Measurements from ENCODE around the gene SDC4. TPM values are rescaled to one million over a fixed set of nuclear protein-coding genes. Genes with fewer than 3 reads are reported as not detected.

SDC4 gene
- total RNA-seq (2022), result 227 and 242 TPM in 2 replicates
- percentile 97 among the genes with signal in this experiment for Bru-seq, nascent RNA
- percentile 99 among the genes with signal in this experiment for BruChase-seq, experiment 1, labeled RNA remaining after a 2-hour chase
- BruChase-seq, experiment 2, labeled RNA remaining after a 6-hour chase, result percentile 99 among the genes with signal in this experiment
- long read RNA-seq, transcript SDC4-201 (5 exons, 2,613 nt), result major isoform, 56 of 155 reads
- long read RNA-seq, partial matches to known transcripts, result 20 of 155 reads
- long read RNA-seq, other reads (novel, unspliced or antisense), result 79 of 155 reads

- H3K27me3 ChIP-seq (replicated peaks; ENCODE audit: control insufficient read depth, insufficient read depth, low read length), result no peaks in the 10 kb centered on the region
- peak within 1 kb of the TSS; percentile 88 for H3K4me3 ChIP-seq (ENCODE audit: low read depth, low read length)
- Mint-ChIP-seq H3K4me3 (ENCODE audit: unreplicated experiment) (peak within 1 kb of the TSS; percentile 97), H3K4me1 (ENCODE audit: low read depth, unreplicated experiment) (peaks cover 47% of the 10 kb centered on the region), H3K36me3 (ENCODE audit: insufficient read depth, unreplicated experiment) (peaks cover 57% of the 10 kb centered on the region), H3K9me3 (ENCODE audit: unreplicated experiment) (no peaks in the 10 kb centered on the region), H3K27me3 (ENCODE audit: insufficient read depth, unreplicated experiment) (no peaks in the 10 kb centered on the region), H3K27ac (ENCODE audit: unreplicated experiment) (peak within 1 kb of the TSS; percentile 77)
- ChIA-PET CTCF (interaction anchor here (1.0 to 3.7 kb wide), 5 partner anchors 15 to 89 kb away, joined by 3 to 35 read pairs (median 11); partner anchors contain the start of gene SYS1), POLR2A (interaction anchor here (0.5 to 9.0 kb wide), 7 partner anchors 11 to 89 kb away, joined by 3 to 229 read pairs (median 7); partner anchors contain the start of gene SYS1)
- H3K9me3 ChIP-seq, result no peaks in the 10 kb centered on the region
- no TSS peak for BruUV-seq (replicated peaks)
- peaks cover 45% of the 10 kb centered on the region for H3K4me1 ChIP-seq
- no peaks in the 10 kb centered on the region for H3K36me3 ChIP-seq (ENCODE audit: control insufficient read depth, insufficient read depth, low read length)
- intact Hi-C loops (cut with micrococcal nuclease; ENCODE audit: unreplicated experiment), result no loop called here
- peak; percentile 83 to 94 for DNase-seq
- TF ChIP-seq CTCF (IDR thresholded peaks at IDR 0.05; ENCODE audit: insufficient read depth in 1 of 2, low read depth in 1 of 2, low read length in 1 of 2, severe bottlenecking in 1 of 2, unreplicated experiment in 1 of 2), result no peak
Observed at GRCh38 chr20:45347936-45348778, at the start of gene SDC4. TSS of gene SDC4 (minus strand) at chr20:45348424. CDS start at chr20:45348384, 40 bp downstream.

GRCh38 chr20:45395114-45395415 is 46.8 kb upstream of the SDC4 start:
- no TSS peak for BruUV-seq (replicated peaks)
- Histone ChIP-seq H3K9me3 (peaks cover 18% of the 10 kb centered on the region), H3K4me1 (no peaks in the 10 kb centered on the region), H3K27me3 (replicated peaks; ENCODE audit: control insufficient read depth, insufficient read depth, low read length) (no peaks in the 10 kb centered on the region), H3K4me3 (ENCODE audit: low read depth, low read length) (no peak overlapping the region), H3K36me3 (ENCODE audit: control insufficient read depth, insufficient read depth, low read length) (no peaks in the 10 kb centered on the region)
- H3K27me3 Mint-ChIP-seq (ENCODE audit: insufficient read depth, unreplicated experiment), result no peaks in the 10 kb centered on the region
- no peak for TF ChIP-seq CTCF (IDR thresholded peaks at IDR 0.05; ENCODE audit: insufficient read depth in 1 of 2, low read depth in 1 of 2, low read length in 1 of 2, severe bottlenecking in 1 of 2, unreplicated experiment in 1 of 2)
- POLR2A ChIA-PET, result no interaction called here
- H3K4me3 Mint-ChIP-seq (ENCODE audit: unreplicated experiment), result no peak overlapping the region
- CTCF ChIA-PET, result no interaction called here
- intact Hi-C loops (cut with micrococcal nuclease; ENCODE audit: unreplicated experiment), result no loop called here
- no peak for DNase-seq
- H3K9me3 Mint-ChIP-seq (ENCODE audit: unreplicated experiment), result peaks cover 29% of the 10 kb centered on the region
- H3K27ac Mint-ChIP-seq (ENCODE audit: unreplicated experiment), result no peak overlapping the region
- H3K36me3 Mint-ChIP-seq (ENCODE audit: insufficient read depth, unreplicated experiment), result no peaks in the 10 kb centered on the region
- H3K4me1 Mint-ChIP-seq (ENCODE audit: low read depth, unreplicated experiment), result no peaks in the 10 kb centered on the region

GRCh38 chr20:45394221-45395113 is 46.2 kb upstream of the SDC4 start:
- no peak for TF ChIP-seq CTCF (IDR thresholded peaks at IDR 0.05; ENCODE audit: insufficient read depth in 1 of 2, low read depth in 1 of 2, low read length in 1 of 2, severe bottlenecking in 1 of 2, unreplicated experiment in 1 of 2)
- no peak for DNase-seq
- H3K9me3 Mint-ChIP-seq (ENCODE audit: unreplicated experiment), result peaks cover 23% of the 10 kb centered on the region
- no peaks in the 10 kb centered on the region for H3K27me3 ChIP-seq (replicated peaks; ENCODE audit: control insufficient read depth, insufficient read depth, low read length)
- H3K4me1 Mint-ChIP-seq (ENCODE audit: low read depth, unreplicated experiment), result no peaks in the 10 kb centered on the region
- H3K27me3 Mint-ChIP-seq (ENCODE audit: insufficient read depth, unreplicated experiment), result peaks cover 2% of the 10 kb centered on the region
- no peak overlapping the region for H3K4me3 Mint-ChIP-seq (ENCODE audit: unreplicated experiment)
- intact Hi-C loops (cut with micrococcal nuclease; ENCODE audit: unreplicated experiment), result no loop called here
- peaks cover 13% of the 10 kb centered on the region for H3K9me3 ChIP-seq
- no peak overlapping the region for H3K4me3 ChIP-seq (ENCODE audit: low read depth, low read length)
- H3K36me3 ChIP-seq (ENCODE audit: control insufficient read depth, insufficient read depth, low read length), result no peaks in the 10 kb centered on the region
- no peaks in the 10 kb centered on the region for H3K4me1 ChIP-seq
- ChIA-PET CTCF (interaction anchor here (0.7 to 1.8 kb wide), 4 partner anchors 11 to 42 kb away, joined by 3 to 8 read pairs (median 4); partner anchors contain the start of gene SYS1), POLR2A (no interaction called here)
- H3K27ac Mint-ChIP-seq (ENCODE audit: unreplicated experiment), result no peak overlapping the region
- BruUV-seq (replicated peaks), result no TSS peak
- H3K36me3 Mint-ChIP-seq (ENCODE audit: insufficient read depth, unreplicated experiment), result no peaks in the 10 kb centered on the region

Measured in Caco-2 (cell line).